PFSK-1 (cell line): ENCODE measurements around the gene AP3S1.

Source experiments
- FOXP2 ChIP-seq: optimal IDR thresholded peaks from 2 replicates; pipeline ENCODE3; 2011; ENCODE audit warnings: borderline replicate concordance, control low read depth, inconsistent platforms; ENCODE audit not compliant: insufficient read depth; ENCODE audit errors: extremely low read length, extremely low read depth
- POLR2AphosphoS5 ChIP-seq: IDR thresholded peaks from 2 replicates; pipeline ENCODE4 v1.6.1; 2012; ENCODE audit warnings: low read depth, mild to moderate bottlenecking, control low read depth, low read length, moderate library complexity
- REST ChIP-seq, 2 experiments: IDR thresholded peaks; 2 replicates each; pipeline versions ENCODE4 v1.6.1 to v1.8.0; 2011 to 2012; ENCODE audit warnings: low read depth in 2 of 2, low read length in 2 of 2, control low read depth in 1 of 2, inconsistent platforms in 1 of 2, mild to moderate bottlenecking in 1 of 2, moderate library complexity in 1 of 2; ENCODE audit not compliant: insufficient read depth in 1 of 2
- SIN3A ChIP-seq: IDR thresholded peaks from 2 replicates; pipeline ENCODE4 v1.6.1; 2012; ENCODE audit warnings: mild to moderate bottlenecking, low read length, moderate library complexity, borderline replicate concordance; ENCODE audit not compliant: insufficient read depth
- TAF1 ChIP-seq: IDR thresholded peaks from 2 replicates; pipeline ENCODE4 v1.6.1; 2012; ENCODE audit warnings: low read length, control low read depth, borderline replicate concordance; ENCODE audit not compliant: insufficient read depth

AP3S1 gene

GRCh38 chr5:115920171-115920725 is 78.5 kb downstream of the AP3S1 start:
- TF ChIP-seq SIN3A (no peak), FOXP2 (no peak), TAF1 (no peak), REST (IDR thresholded peaks at IDR 0.05; ENCODE audit: insufficient read depth in 1 of 2, low read depth in 2 of 2, low read length in 2 of 2) (no peak), POLR2AphosphoS5 (no peak)

GRCh38 chr5:115930630-115931337 is 89.0 kb downstream of the AP3S1 start:
- TF ChIP-seq TAF1 (no peak), FOXP2 (no peak), REST (IDR thresholded peaks at IDR 0.05; ENCODE audit: insufficient read depth in 1 of 2, low read depth in 2 of 2, low read length in 2 of 2) (no peak), SIN3A (no peak), POLR2AphosphoS5 (no peak)

- TF ChIP-seq FOXP2, result no peak
- no peak for TF ChIP-seq TAF1
- TF ChIP-seq REST (IDR thresholded peaks at IDR 0.05; ENCODE audit: insufficient read depth in 1 of 2, low read depth in 2 of 2, low read length in 2 of 2), result no peak
- no peak for TF ChIP-seq SIN3A
- no peak for TF ChIP-seq POLR2AphosphoS5
Observed at GRCh38 chr5:115932991-115933390, 91.3 kb downstream of the AP3S1 start.

- no peak for TF ChIP-seq TAF1
- TF ChIP-seq POLR2AphosphoS5, result no peak
- no peak for TF ChIP-seq SIN3A
- no peak for TF ChIP-seq REST (IDR thresholded peaks at IDR 0.05; ENCODE audit: insufficient read depth in 1 of 2, low read depth in 2 of 2, low read length in 2 of 2)
- TF ChIP-seq FOXP2, result no peak
Observed at GRCh38 chr5:115934388-115934974, 92.7 kb downstream of the AP3S1 start.

- TF ChIP-seq FOXP2 (no peak), SIN3A (no peak), REST (IDR thresholded peaks at IDR 0.05; ENCODE audit: insufficient read depth in 1 of 2, low read depth in 2 of 2, low read length in 2 of 2) (no peak), POLR2AphosphoS5 (no peak), TAF1 (no peak)
Observed at GRCh38 chr5:115936031-115936430, 94.3 kb downstream of the AP3S1 start.
